Endothelial cell of hepatic sinusoid (primary cell): ENCODE results near the gene KCNQ1.

Source experiments
- in situ Hi-C: cut with HindIII; loops from 2 replicates; pipeline ENCODE4 v1.10.0; 2017; ENCODE audit warnings: low sequenced_read_pairs

The KCNQ1 gene

GRCh38 chr11:2797121-2797711 lies 352.4 kb downstream of the KCNQ1 start:
- in situ Hi-C loops, result no loop called here

DNA sequence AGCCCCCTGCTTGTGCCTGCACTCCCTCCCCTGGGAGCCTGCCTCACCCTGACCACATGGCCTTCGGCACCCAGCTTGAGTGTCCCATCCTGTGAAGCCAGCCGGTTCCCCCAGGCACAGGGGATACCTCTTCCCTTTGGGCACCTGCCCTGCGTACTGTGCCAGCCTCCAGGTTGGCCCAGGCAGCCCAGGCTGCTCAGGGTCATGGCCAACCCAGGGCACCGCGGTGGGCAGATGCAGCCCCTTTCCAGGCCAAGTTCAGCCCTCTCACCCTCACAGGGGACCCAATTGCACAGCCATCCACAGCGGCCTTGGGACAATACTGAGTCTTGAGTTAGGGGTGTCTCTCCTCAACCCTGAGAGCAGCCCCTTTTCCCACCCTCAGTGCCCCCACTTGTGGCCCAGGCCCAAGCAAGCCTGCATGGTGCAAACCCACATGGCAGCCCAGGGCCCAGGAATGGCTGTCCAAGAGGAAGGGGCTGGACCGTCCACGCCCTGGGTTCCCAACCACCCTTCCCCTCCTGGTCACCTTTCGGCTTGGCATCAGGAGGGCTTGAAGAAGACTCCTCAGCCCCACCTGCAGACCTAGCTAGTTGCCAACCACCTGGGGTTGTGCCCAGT lies 353.0 kb downstream of the KCNQ1 start:
- in situ Hi-C loops, result no loop called here

- in situ Hi-C loops, result no loop called here
Measured at GRCh38 chr11:2798951-2799761, 354.3 kb downstream of the KCNQ1 start.

DNA sequence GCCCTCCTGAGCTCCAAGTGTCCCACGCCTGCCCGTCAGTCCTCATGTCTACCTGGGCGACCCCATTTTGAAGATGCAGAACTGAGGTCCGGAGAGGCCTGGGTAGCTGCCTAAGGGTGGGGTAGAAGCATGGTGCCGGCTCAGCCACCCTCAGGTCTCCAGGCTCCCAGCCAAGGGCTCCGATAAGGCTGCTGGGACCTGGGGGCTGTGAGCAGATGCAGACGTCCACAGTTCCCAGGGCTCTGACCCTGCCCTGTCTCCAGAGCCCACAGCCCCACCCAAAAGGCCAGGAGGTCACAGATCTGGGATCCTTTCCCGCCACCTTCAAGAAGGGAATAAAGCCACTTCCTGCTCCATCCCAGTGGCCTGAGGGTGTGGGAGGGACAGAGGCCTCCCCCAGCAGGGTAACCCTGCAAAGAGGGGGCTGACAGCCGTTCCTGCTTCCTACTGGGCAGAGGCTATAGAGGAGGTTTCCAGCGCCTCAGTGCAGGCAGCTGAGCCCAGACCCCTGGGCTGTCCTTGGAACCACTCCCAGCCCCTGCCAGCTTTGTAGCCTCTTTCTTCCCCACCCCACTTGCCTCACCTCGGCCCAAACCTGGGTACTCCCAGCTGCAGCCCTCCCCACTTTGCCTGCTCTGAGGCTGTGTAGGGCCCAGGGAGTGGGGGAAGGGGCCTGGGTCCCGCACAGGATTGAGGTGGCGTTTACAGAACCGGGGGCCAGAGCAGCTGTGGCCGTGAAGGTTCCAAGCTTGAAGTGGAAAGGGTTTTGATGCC lies 355.3 kb downstream of the KCNQ1 start:
- in situ Hi-C loops, result no loop called here

DNA sequence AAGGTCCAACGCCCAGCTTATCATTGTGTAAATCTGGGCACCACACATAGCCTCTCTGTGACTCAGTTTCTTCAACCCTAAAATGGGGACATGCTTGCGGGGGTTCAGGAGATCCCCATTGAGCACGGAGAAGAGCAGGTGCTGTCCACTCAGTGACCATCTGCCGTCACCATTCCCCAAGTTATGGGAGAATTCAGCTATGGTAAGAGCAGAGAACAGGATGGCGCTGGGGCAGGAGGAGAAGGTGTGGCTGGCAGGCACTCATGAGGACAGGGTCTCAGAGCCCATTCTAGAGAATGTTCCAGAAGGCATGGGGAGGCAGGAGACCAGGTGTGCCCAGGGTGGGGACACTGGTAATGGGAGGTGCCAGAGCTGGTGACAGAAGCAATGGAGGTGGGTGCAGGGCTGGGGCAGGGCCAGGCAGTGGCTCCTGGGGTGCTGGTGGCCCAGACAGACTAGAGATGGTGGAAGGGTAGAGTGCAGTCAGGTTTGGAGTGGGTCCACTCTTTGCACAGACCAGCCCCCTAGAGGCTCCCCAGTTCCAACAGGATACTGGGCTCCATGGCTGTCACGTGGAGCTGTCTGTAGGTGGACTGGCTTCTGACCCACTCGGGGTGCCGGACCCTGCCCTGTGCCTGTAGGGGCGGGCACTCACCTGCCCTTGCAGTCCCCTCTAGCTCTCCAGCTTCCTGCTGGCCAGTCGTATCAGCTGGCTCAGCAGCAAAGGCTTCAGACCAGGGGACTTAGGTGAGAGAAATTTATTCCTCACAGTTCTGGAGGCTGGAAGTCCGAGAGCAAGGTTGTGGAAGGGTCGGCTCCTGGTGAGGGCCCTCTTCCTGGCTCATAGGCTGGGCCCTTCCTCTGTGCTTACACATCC lies 356.1 kb downstream of the KCNQ1 start:
- in situ Hi-C loops, result no loop called here

DNA sequence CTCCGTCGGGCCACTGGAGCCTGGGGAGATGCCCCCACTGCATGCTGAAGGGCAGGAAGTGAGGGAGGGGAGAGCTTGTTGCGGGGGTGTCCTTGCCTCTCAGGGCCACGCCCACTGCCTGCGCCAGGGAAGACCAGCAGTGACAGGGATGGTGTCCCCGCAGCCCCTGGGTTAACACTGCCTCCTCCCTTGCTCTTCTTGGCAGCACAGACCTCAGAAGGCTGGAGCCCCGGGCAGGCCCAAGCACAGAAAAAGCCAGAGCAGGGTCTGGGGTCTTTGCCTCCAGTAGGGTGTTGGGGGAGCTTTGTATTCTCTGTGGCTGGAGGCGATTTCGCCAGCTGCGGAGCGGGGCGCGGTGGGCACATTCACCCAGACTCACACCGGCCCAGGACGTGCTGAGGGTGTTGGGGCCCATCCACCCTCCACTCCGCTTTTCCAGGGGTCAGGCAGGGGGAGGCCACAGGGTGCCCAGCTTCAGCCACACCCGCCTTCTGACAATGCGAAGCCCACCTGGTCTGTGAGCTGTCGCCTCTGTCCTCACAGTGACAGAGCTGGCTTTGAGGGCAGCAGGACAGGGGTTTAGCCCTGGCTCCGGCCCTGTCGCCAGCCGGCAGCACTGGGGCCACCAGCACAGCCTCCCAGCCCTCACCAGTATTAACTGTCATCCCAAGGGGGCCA lies 357.0 kb downstream of the KCNQ1 start:
- in situ Hi-C loops, result no loop called here

- in situ Hi-C loops, result no loop called here
Measured at GRCh38 chr11:2802389-2803185, 357.8 kb downstream of the KCNQ1 start.

DNA sequence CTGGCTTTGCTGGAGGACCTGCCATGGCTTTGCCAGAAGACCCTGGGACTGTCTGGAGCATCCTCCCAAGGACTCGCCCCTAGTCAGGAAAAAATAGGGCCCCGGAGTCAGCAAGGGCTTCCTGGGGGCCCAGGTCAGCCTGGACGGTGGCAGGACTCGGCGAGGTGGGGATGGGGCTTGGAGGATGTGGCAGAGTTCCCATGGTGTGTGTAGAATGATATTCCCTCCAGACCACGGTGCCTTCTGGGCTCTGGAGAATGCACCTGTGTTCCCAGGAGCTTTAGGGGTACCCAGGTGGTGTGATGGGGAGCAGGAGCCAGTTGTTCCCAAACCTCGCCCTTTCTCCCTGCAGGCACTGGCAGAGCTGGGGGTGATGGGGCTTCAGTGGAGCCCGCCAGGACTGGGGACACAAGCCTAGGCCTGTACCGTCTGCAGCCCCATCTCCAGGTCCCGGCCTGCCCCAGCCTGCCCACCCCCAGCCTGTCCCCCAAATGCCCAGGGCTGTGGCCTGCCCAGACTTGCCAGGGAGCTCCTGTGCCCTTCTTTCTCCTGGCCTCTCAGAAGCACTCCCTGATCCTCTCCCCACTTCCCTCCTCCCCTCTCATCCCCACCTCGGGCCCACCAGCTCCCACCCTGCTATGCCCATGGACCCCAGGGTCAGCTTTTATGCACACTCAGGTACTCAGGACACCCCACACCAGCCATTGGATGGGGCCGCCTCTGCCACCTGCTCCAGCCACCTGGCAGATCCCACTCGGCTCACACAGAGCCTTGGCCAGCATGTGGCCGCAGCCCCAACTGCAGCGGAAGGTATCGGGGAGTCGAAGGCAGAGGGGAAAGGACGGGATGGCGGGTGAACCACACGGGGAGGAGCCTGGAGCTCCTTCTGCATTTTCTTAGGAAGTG lies 358.6 kb downstream of the KCNQ1 start:
- in situ Hi-C loops, result no loop called here

DNA sequence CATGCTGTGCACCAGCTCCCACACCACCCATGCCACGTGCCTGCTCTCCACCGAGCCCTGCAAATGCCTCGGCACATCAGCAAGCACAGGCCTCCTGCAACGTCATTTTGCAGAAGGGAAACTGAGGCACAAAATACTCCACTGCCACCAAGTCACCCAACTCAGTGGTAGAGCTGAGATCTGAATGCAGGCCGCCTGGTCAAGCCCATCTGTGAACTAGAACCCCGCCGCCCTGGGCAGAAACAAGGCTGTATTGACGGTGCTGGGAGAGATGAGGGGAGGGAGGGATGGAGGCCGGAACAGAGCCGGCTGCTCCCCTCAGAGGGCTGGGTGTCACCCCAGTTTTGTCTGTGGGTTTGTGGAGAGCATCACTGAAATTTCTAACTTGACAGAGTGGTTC lies 359.4 kb downstream of the KCNQ1 start:
- in situ Hi-C loops, result no loop called here

DNA sequence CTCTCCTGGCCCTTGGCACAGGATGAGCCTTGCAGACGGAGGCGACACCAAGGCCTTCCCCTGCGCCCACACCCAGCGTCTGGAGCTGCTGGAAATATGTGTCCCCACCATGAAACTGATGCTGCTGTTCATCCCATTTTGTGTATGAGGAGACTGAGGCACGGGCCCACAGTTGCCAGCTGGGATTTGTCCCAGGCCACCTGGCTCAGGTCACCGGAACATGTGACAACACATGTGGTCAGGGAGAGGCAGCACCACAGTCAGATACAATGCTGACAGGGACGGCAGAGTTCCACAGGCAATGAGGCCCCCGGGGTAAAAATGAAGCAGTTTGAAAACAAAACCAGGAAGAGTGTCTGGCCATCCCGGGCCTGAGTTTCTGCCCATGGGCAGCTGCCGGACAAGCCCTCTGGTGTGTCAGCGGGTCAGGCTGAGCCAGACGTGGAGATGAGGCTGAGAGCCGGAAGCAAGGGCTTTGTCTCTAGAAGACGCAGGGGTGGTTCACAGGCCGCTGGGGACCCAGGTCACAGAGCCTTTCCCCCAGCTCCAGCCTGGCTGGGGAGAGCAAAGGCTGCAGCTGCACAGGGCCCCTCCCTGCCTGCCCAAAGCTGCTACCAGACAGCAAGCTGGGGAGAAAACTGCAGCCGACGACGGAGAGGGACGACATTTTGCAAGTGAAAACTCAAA lies 360.0 kb downstream of the KCNQ1 start:
- in situ Hi-C loops, result no loop called here

GRCh38 chr11:2805388-2806056 lies 360.7 kb downstream of the KCNQ1 start:
- in situ Hi-C loops, result no loop called here

DNA sequence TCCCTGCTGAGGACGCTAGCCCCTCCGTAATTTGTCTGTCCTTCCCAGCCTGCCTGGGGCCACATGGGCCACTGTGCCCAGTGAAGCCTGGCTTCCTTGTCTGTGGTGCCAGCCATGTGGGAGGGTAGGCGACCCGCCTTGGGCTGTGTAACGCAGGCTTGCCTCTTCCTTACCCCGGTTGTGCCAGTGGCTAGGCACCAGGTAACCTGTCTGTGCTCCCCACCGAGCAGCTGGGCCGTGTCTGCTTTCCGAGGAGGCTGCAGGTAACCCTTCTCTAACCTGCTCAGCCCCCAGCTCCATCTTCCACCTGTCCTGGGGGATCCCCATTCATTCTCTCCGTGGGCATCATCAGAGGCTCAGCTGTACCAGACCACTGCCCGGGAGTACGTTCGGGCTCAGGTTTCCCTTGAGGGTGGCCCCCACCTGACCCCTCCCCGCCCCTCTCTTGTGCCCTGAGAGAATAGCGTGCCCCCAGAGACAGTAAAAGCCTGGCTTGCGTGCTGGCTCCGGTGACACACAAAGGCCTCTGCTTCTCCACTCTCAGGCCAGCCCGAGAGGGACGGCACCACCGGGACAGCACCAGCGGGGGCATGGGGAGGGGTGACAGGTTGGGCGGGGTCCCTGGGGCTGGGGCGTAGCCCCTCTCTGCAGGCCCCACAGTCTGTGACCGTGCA lies 361.7 kb downstream of the KCNQ1 start:
- in situ Hi-C loops, result no loop called here

DNA sequence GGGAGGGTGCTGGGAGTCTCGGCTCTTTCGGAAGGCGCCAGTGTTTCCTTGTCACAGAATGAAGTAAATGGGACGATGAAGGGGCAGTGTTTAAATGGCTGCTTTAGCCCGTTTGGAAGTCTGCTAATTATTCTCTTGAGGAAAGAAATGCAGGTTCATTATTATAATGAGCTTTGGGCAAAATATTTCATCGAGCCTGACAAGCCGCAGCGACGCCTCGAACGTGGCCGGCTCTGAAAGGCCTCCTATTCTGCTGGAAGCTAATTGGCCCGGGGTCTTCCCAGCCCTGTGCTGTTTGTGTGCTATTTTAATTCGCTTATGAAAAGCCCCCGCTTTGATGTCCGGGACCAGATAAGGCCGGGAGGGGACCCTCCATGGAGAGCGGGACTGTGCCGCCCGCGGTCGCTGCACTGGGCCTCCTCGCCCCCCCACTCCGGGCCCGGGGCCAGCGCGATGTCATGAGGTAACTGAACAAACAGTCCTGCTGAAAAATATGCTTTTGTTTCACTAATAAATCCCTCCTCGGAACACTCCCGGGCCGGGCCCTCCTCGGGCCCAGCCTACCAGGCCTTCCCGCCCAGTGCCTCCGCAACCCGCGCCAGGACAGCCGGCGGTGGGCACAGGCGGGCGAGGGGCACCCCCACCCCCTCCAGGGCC lies 362.3 kb downstream of the KCNQ1 start:
- in situ Hi-C loops, result no loop called here

DNA sequence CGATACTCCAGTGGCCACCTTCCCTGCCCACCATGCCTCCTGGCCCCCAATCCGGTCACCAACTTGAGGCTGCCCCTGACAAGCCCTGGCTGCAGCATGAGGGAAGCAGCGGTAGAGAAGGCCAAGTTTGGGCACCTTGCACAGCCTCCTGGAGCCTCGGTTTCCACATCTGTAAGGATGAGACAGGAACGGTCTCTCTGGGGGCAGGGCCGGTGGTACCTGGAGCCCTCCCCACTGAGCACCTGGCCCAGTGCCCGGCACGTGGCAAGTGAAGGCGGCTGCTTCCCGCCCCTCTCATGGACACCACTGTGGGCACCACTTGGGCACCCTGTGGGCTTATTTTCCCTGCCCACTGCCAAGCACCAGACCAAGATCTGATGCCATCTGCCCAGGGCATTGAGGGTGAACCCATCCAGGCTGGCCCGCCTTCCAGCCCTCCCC lies 363.0 kb downstream of the KCNQ1 start:
- in situ Hi-C loops, result no loop called here

DNA sequence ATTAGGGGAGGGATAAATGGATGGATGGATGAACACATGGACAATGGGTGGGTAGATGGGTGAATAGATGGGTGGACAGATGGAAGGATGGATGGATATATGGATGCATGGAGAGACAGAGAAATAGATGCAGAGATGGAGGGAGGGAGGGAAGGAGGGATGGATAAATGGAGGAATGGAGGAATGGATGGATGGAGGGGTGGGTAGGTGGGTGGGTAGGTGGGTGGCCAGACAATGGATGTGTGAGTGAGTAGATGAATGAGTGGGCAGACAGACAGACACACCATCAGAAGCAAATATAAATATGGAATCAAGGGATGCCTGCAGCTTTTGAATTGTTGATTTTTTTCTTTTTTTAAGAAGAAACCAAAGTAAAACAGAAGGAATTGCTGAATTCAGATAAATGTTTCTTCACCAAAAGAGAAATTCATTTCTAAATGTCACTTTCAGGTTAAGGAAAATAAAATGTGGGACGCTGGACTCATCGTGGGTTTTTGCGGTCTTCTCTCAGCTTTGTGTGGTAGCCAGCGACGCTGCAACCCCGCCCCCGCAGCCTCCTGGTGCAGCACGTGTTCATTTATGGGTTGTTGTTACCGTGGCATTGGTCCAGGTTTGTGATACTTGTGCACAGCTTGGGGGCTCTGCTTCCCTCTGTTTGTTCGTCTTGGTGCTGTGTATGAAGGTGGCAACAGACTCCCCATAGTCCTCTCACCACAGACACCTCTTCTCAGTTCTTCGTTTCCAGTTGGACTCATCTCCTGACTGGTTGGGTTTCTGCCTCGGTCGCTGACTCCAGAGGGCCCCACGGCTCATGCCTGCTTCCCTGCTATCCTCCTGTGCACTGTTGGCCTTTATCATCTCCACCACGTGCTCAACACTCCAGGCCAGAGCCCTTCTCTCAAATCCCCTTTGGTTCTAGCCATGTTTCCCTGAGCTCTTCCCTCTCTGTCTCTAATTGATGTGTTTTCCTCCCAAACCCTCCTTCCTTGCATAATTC lies 364.3 kb downstream of the KCNQ1 start:
- in situ Hi-C loops, result no loop called here
